ENCODE measurements around the gene ALB.

ALB gene

GRCh38 chr4:73446336-73446938, 42.4 kb downstream of the ALB start:
- H3K4me1 Mint-ChIP-seq, result peaks cover 10% of the 10 kb centered on the region
- H3K27ac Mint-ChIP-seq, result no peak overlapping the region
- TF ChIP-seq, protein P1, sequence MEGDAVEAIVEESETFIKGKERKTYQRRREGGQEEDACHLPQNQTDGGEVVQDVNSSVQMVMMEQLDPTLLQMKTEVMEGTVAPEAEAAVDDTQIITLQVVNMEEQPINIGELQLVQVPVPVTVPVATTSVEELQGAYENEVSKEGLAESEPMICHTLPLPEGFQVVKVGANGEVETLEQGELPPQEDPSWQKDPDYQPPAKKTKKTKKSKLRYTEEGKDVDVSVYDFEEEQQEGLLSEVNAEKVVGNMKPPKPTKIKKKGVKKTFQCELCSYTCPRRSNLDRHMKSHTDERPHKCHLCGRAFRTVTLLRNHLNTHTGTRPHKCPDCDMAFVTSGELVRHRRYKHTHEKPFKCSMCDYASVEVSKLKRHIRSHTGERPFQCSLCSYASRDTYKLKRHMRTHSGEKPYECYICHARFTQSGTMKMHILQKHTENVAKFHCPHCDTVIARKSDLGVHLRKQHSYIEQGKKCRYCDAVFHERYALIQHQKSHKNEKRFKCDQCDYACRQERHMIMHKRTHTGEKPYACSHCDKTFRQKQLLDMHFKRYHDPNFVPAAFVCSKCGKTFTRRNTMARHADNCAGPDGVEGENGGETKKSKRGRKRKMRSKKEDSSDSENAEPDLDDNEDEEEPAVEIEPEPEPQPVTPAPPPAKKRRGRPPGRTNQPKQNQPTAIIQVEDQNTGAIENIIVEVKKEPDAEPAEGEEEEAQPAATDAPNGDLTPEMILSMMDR (IDR thresholded peaks at IDR 0.05; ENCODE audit: unreplicated experiment in 3 of 3), result peak; percentile 65 to 92 (median 72)
- peaks cover 3% of the 10 kb centered on the region for H3K36me3 Mint-ChIP-seq (ENCODE audit: low read depth)
- peaks cover 10% of the 10 kb centered on the region for H3K27me3 Mint-ChIP-seq (ENCODE audit: low read depth)
- H3K4me3 Mint-ChIP-seq, result no peak overlapping the region
- no peaks in the 10 kb centered on the region for H3K9me3 Mint-ChIP-seq

DNA sequence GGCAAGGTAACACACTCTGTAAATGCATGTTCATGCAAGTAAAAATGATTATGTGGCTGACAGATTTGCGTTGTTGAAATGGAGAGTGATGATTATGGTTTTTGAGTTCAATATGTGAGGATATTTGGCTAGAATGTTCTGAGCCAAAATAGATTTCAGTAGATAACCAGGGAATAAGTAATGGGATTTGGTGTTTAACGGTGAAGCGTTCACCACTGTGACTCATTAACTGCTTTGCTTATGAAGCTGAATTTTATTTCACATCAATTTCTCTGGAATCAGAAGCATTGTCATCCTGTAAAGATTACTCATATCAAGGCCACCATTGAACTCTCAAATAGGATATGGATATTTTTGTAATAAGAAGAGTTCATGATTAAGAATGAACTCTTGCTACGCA, 43.6 kb downstream of the ALB start:
- peaks cover 14% of the 10 kb centered on the region for H3K27me3 Mint-ChIP-seq (ENCODE audit: low read depth)
- no peaks in the 10 kb centered on the region for H3K36me3 Mint-ChIP-seq (ENCODE audit: low read depth)
- TF ChIP-seq, protein P1 (IDR thresholded peaks at IDR 0.05; ENCODE audit: unreplicated experiment in 3 of 3), result no peak
- no peak overlapping the region for H3K4me3 Mint-ChIP-seq
- H3K27ac Mint-ChIP-seq, result no peak overlapping the region
- H3K4me1 Mint-ChIP-seq, result peaks cover 22% of the 10 kb centered on the region
- no peaks in the 10 kb centered on the region for H3K9me3 Mint-ChIP-seq

GRCh38 chr4:73448448-73449203, 44.5 kb downstream of the ALB start:
- Mint-ChIP-seq H3K9me3 (no peaks in the 10 kb centered on the region), H3K36me3 (ENCODE audit: low read depth) (no peaks in the 10 kb centered on the region), H3K4me3 (no peak overlapping the region), H3K27ac (no peak overlapping the region), H3K4me1 (peaks cover 31% of the 10 kb centered on the region), H3K27me3 (ENCODE audit: low read depth) (peaks cover 16% of the 10 kb centered on the region)
- TF ChIP-seq, protein P1 (IDR thresholded peaks at IDR 0.05; ENCODE audit: unreplicated experiment in 3 of 3), result no peak

DNA sequence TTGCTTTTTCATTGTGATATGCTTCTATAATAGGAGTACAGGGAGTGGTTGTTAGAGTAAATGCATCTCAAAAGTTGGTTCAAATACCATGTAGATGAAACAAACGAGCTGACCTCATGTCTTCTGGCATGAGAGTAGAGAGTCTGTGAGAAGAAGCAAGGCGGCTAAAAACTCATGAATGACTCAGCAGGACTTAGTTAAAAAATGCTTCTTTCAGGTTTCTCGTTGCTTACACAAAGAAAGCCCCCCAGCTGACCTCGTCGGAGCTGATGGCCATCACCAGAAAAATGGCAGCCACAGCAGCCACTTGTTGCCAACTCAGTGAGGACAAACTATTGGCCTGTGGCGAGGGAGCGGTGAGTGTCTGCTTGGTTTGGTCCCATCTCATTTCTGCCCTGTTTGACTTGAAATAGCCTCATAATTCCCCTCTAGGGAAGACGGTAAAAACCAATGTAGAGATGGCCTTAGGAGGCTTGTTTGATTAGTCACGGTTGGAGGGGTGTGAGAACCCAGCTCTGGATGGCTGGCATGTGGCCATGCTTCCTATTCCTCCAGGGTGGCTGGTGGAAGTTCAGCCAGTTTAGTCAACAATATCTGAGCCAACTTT, 46.4 kb downstream of the ALB start:
- H3K27me3 Mint-ChIP-seq (ENCODE audit: low read depth), result peaks cover 16% of the 10 kb centered on the region
- H3K36me3 Mint-ChIP-seq (ENCODE audit: low read depth), result no peaks in the 10 kb centered on the region
- TF ChIP-seq, protein P1 (IDR thresholded peaks at IDR 0.05; ENCODE audit: unreplicated experiment in 3 of 3), result no peak
- peaks cover 31% of the 10 kb centered on the region for H3K4me1 Mint-ChIP-seq
- H3K4me3 Mint-ChIP-seq, result no peak overlapping the region
- peak overlapping the region in 1 of 3 experiments; percentile 29 for H3K27ac Mint-ChIP-seq
- H3K9me3 Mint-ChIP-seq, result no peaks in the 10 kb centered on the region

- TF ChIP-seq, protein P1 (IDR thresholded peaks at IDR 0.05; ENCODE audit: unreplicated experiment in 3 of 3), result no peak
- peaks cover 31% of the 10 kb centered on the region for H3K4me1 Mint-ChIP-seq
- H3K4me3 Mint-ChIP-seq, result no peak overlapping the region
- H3K9me3 Mint-ChIP-seq, result no peaks in the 10 kb centered on the region
- H3K36me3 Mint-ChIP-seq (ENCODE audit: low read depth), result no peaks in the 10 kb centered on the region
- no peak overlapping the region for H3K27ac Mint-ChIP-seq
- peaks cover 12% of the 10 kb centered on the region for H3K27me3 Mint-ChIP-seq (ENCODE audit: low read depth)
These were observed 47.3 kb downstream of the ALB start for GRCh38 chr4:73451404-73451803.
